Measurements from ENCODE around the gene TSPAN4. TPM values are rescaled to one million over a fixed set of nuclear protein-coding genes. Genes with fewer than 3 reads are reported as not detected.

The TSPAN4 gene
- total RNA-seq, 1 donor from 2014 or later: 69.2 TPM

- Mint-ChIP-seq H3K36me3 (ENCODE audit: low read depth) (no peaks in the 10 kb centered on the region), H3K9me3 (ENCODE audit: low read depth) (no peaks in the 10 kb centered on the region), H3K4me3 (ENCODE audit: unreplicated experiment) (no peak overlapping the region), H3K27me3 (ENCODE audit: low read depth) (no peaks in the 10 kb centered on the region), H3K4me1 (ENCODE audit: low read depth) (no peaks in the 10 kb centered on the region), H3K27ac (ENCODE audit: unreplicated experiment) (no peak overlapping the region)
- DNase-seq (ENCODE audit: low spot score): no peak
- no peak for TF ChIP-seq CTCF (IDR thresholded peaks at IDR 0.05)
Measured at GRCh38 chr11:865462-866430, 23.1 kb downstream of the TSPAN4 start.

GRCh38 chr11:866481-866880, 23.8 kb downstream of the TSPAN4 start:
- no peaks in the 10 kb centered on the region for H3K4me1 Mint-ChIP-seq (ENCODE audit: low read depth)
- no peaks in the 10 kb centered on the region for H3K9me3 Mint-ChIP-seq (ENCODE audit: low read depth)
- H3K4me3 Mint-ChIP-seq (ENCODE audit: unreplicated experiment): no peak overlapping the region
- no peaks in the 10 kb centered on the region for H3K27me3 Mint-ChIP-seq (ENCODE audit: low read depth)
- no peak overlapping the region for H3K27ac Mint-ChIP-seq (ENCODE audit: unreplicated experiment)
- DNase-seq (ENCODE audit: low spot score): no peak
- H3K36me3 Mint-ChIP-seq (ENCODE audit: low read depth): no peaks in the 10 kb centered on the region
- TF ChIP-seq CTCF (IDR thresholded peaks at IDR 0.05): no peak

- no peak for TF ChIP-seq CTCF (IDR thresholded peaks at IDR 0.05)
- no peaks in the 10 kb centered on the region for H3K36me3 Mint-ChIP-seq (ENCODE audit: low read depth)
Measured at GRCh38 chr11:867856-868358, 25.3 kb downstream of the TSPAN4 start.

GRCh38 chr11:868394-868793, 25.7 kb downstream of the TSPAN4 start:
- no peak for TF ChIP-seq CTCF (IDR thresholded peaks at IDR 0.05)
- H3K4me3 Mint-ChIP-seq (ENCODE audit: unreplicated experiment): no peak overlapping the region
- H3K27ac Mint-ChIP-seq (ENCODE audit: unreplicated experiment): no peak overlapping the region
- no peak for DNase-seq (ENCODE audit: low spot score)
- H3K9me3 Mint-ChIP-seq (ENCODE audit: low read depth): no peaks in the 10 kb centered on the region
- H3K27me3 Mint-ChIP-seq (ENCODE audit: low read depth): no peaks in the 10 kb centered on the region
- no peaks in the 10 kb centered on the region for H3K36me3 Mint-ChIP-seq (ENCODE audit: low read depth)
- peaks cover 4% of the 10 kb centered on the region for H3K4me1 Mint-ChIP-seq (ENCODE audit: low read depth)

More at GRCh38 chr11:867856-868358, 25.3 kb downstream of the TSPAN4 start:
- DNase-seq (ENCODE audit: low spot score): no peak
- no peaks in the 10 kb centered on the region for H3K27me3 Mint-ChIP-seq (ENCODE audit: low read depth)
- H3K27ac Mint-ChIP-seq (ENCODE audit: unreplicated experiment): no peak overlapping the region
- no peak overlapping the region for H3K4me3 Mint-ChIP-seq (ENCODE audit: unreplicated experiment)
- H3K4me1 Mint-ChIP-seq (ENCODE audit: low read depth): peaks cover 4% of the 10 kb centered on the region
- H3K9me3 Mint-ChIP-seq (ENCODE audit: low read depth): no peaks in the 10 kb centered on the region

- H3K9me3 Mint-ChIP-seq (ENCODE audit: low read depth): no peaks in the 10 kb centered on the region
- H3K4me3 Mint-ChIP-seq (ENCODE audit: unreplicated experiment): no peak overlapping the region
- no peak overlapping the region for H3K27ac Mint-ChIP-seq (ENCODE audit: unreplicated experiment)
- H3K36me3 Mint-ChIP-seq (ENCODE audit: low read depth): peaks cover 2% of the 10 kb centered on the region
- H3K4me1 Mint-ChIP-seq (ENCODE audit: low read depth): peaks cover 4% of the 10 kb centered on the region
- TF ChIP-seq CTCF (IDR thresholded peaks at IDR 0.05): no peak
- DNase-seq (ENCODE audit: low spot score): no peak
- no peaks in the 10 kb centered on the region for H3K27me3 Mint-ChIP-seq (ENCODE audit: low read depth)
Measured at GRCh38 chr11:868802-869201, 26.1 kb downstream of the TSPAN4 start.
